Measurements from ENCODE around the gene CCR1.

Gene CCR1

GRCh38 chr3:46192939-46193338, 15.2 kb downstream of the CCR1 start:
- TF ChIP-seq OVOL3 (tag by site-specific recombination; IDR thresholded peaks at IDR 0.05), result no peak
- no peak for TF ChIP-seq ZNF114 (tag by site-specific recombination; IDR thresholded peaks at IDR 0.05)
- TF ChIP-seq HOXC10 (CRISPR knock-in tag; IDR thresholded peaks at IDR 0.05), result no peak
- TF ChIP-seq ZNF184 (tag by site-specific recombination; IDR thresholded peaks at IDR 0.05), result peak; percentile 74; the same call in 1 of the 2 replicates

GRCh38 chr3:46191730-46192129, 16.4 kb downstream of the CCR1 start:
- ChIA-PET CTCF (no interaction called here), POLR2A (no interaction called here)
- TF ChIP-seq ZNF585B (tag by site-specific recombination; IDR thresholded peaks at IDR 0.05) (no peak), ZNF292 (tag by site-specific recombination; IDR thresholded peaks at IDR 0.05; ENCODE audit: borderline replicate concordance, low read depth) (no peak), PBX3 (CRISPR knock-in tag; IDR thresholded peaks at IDR 0.05) (no peak)
- Histone ChIP-seq H3K36me3 (ENCODE audit: control insufficient read depth in 2 of 2, insufficient read depth in 1 of 2, low read length in 2 of 2) (no peaks in the 10 kb centered on the region), H3K4me3 (ENCODE audit: low read depth, low read length) (no peak overlapping the region), H3K9me3 (ENCODE audit: control insufficient read depth, insufficient read depth, low read depth, low read length) (no peaks in the 10 kb centered on the region), H3K4me1 (ENCODE audit: control insufficient read depth, insufficient read depth, low read length) (no peaks in the 10 kb centered on the region), H3K27ac (ENCODE audit: extremely low read depth, low read depth, low read length) (no peak overlapping the region)

More at GRCh38 chr3:46192939-46193338, 15.2 kb downstream of the CCR1 start:
- ChIA-PET CTCF (interaction anchor here (1.2 kb wide), 1 partner anchor 114 kb away, joined by 4 read pairs; no protein-coding TSS in a partner anchor), POLR2A (no interaction called here)
- no peaks in the 10 kb centered on the region for H3K9me3 ChIP-seq (ENCODE audit: control insufficient read depth, insufficient read depth, low read depth, low read length)
- H3K36me3 ChIP-seq (ENCODE audit: control insufficient read depth in 2 of 2, insufficient read depth in 1 of 2, low read length in 2 of 2), result no peaks in the 10 kb centered on the region
- H3K4me1 ChIP-seq (ENCODE audit: control insufficient read depth, insufficient read depth, low read length), result no peaks in the 10 kb centered on the region
- H3K4me3 ChIP-seq (ENCODE audit: low read depth, low read length), result no peak overlapping the region
- H3K27ac ChIP-seq (ENCODE audit: extremely low read depth, low read depth, low read length), result no peak overlapping the region

- H3K4me3 ChIP-seq (ENCODE audit: low read depth, low read length), result no peak overlapping the region
- H3K27ac ChIP-seq (ENCODE audit: extremely low read depth, low read depth, low read length), result no peak overlapping the region
- no peaks in the 10 kb centered on the region for H3K9me3 ChIP-seq (ENCODE audit: control insufficient read depth, insufficient read depth, low read depth, low read length)
- no peak for TF ChIP-seq ZNF600 (tag by site-specific recombination; IDR thresholded peaks at IDR 0.05)
- POLR2A ChIA-PET, result no interaction called here
- H3K4me1 ChIP-seq (ENCODE audit: control insufficient read depth, insufficient read depth, low read length), result no peaks in the 10 kb centered on the region
- CTCF ChIA-PET, result no interaction called here
- H3K36me3 ChIP-seq (ENCODE audit: control insufficient read depth in 2 of 2, insufficient read depth in 1 of 2, low read length in 2 of 2), result no peaks in the 10 kb centered on the region
Observed at GRCh38 chr3:46188708-46189107, 19.4 kb downstream of the CCR1 start.

GRCh38 chr3:46187876-46188275, 20.2 kb downstream of the CCR1 start:
- no peaks in the 10 kb centered on the region for H3K9me3 ChIP-seq (ENCODE audit: control insufficient read depth, insufficient read depth, low read depth, low read length)
- CTCF ChIA-PET, result no interaction called here

GRCh38 chr3:46187341-46187700, 20.8 kb downstream of the CCR1 start:
- H3K27ac ChIP-seq (ENCODE audit: extremely low read depth, low read depth, low read length), result no peak overlapping the region
- no peak overlapping the region for H3K4me3 ChIP-seq (ENCODE audit: low read depth, low read length)
- CTCF ChIA-PET, result interaction anchor here (0.6 kb wide), 1 partner anchor 178 kb away, joined by 4 read pairs; no protein-coding TSS in a partner anchor
- H3K4me1 ChIP-seq (ENCODE audit: control insufficient read depth, insufficient read depth, low read length), result no peaks in the 10 kb centered on the region
- H3K9me3 ChIP-seq (ENCODE audit: control insufficient read depth, insufficient read depth, low read depth, low read length), result no peaks in the 10 kb centered on the region
- H3K36me3 ChIP-seq (ENCODE audit: control insufficient read depth in 2 of 2, insufficient read depth in 1 of 2, low read length in 2 of 2), result no peaks in the 10 kb centered on the region
- POLR2A ChIA-PET, result no interaction called here
- TF ChIP-seq PRDM6 (tag by site-specific recombination; IDR thresholded peaks at IDR 0.05) (no peak), ZNF121 (tag by site-specific recombination; IDR thresholded peaks at IDR 0.05) (no peak), ZNF132 (tag by site-specific recombination; IDR thresholded peaks at IDR 0.05; ENCODE audit: borderline replicate concordance) (no peak), ZNF548 (tag by site-specific recombination; IDR thresholded peaks at IDR 0.05) (no peak), ZNF19 (tag by site-specific recombination; IDR thresholded peaks at IDR 0.05; ENCODE audit: low read depth) (no peak), KLF9 (tag by site-specific recombination; IDR thresholded peaks at IDR 0.05; ENCODE audit: low read depth) (no peak), ZNF221 (tag by site-specific recombination; IDR thresholded peaks at IDR 0.05; ENCODE audit: borderline replicate concordance) (no peak), ZNF37A (tag by site-specific recombination; IDR thresholded peaks at IDR 0.05) (no peak), ZNF155 (tag by site-specific recombination; IDR thresholded peaks at IDR 0.05) (no peak), ZNF707 (tag by site-specific recombination; IDR thresholded peaks at IDR 0.05) (no peak), INSM2 (tag by site-specific recombination; IDR thresholded peaks at IDR 0.05) (no peak), SCRT2 (tag by site-specific recombination; IDR thresholded peaks at IDR 0.05) (no peak), ZNF658 (tag by site-specific recombination; IDR thresholded peaks at IDR 0.05) (no peak), ZNF423 (tag by site-specific recombination; IDR thresholded peaks at IDR 0.05) (no peak)

More at GRCh38 chr3:46187876-46188275, 20.2 kb downstream of the CCR1 start:
- H3K27ac ChIP-seq (ENCODE audit: extremely low read depth, low read depth, low read length), result no peak overlapping the region
- no peak overlapping the region for H3K4me3 ChIP-seq (ENCODE audit: low read depth, low read length)
- H3K4me1 ChIP-seq (ENCODE audit: control insufficient read depth, insufficient read depth, low read length), result no peaks in the 10 kb centered on the region
- TF ChIP-seq PRDM1 (tag by site-specific recombination; IDR thresholded peaks at IDR 0.05) (0 out of 2 replicates have a peak, but pooled peaks have one; percentile 52), ZNF48 (tag by site-specific recombination; IDR thresholded peaks at IDR 0.05) (no peak)
- POLR2A ChIA-PET, result no interaction called here
- H3K36me3 ChIP-seq (ENCODE audit: control insufficient read depth in 2 of 2, insufficient read depth in 1 of 2, low read length in 2 of 2), result no peaks in the 10 kb centered on the region
